Stimulated activated CD8-positive, alpha-beta memory T cell treated with anti-CD3 and anti-CD28 coated beads, Interleukin-12 subunit alpha, Interleukin-12 subunit beta, amount 100 ng/mL, for 4 hours (primary cell): Measurements from ENCODE around the gene LDLRAD3.

Experiments used
- DNase-seq: peaks from one replicate; pipeline ENCODE4 v3.0.0-alpha.2; 2020; ENCODE audit warnings: low read depth

LDLRAD3 gene

DNA sequence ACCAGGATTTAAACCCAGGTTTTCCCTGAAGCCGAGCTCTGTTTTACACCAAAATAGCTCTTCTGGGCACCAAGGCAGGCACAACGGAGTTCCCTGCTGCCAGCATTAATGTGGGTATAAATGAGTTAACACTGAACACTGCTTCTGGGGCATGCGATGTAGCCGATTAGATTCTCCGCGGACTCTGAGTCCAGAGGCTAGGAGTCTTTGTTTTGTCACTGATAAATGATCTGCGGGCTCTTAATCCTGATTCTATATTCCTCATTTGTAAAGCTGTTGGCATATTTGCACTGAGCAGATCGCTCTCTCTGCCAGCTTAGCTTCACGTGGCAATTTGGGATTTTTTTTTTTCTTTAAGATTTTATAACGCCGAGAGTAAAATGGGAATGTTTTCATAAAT lies 16.8 kb upstream of the LDLRAD3 start:
- no peak for DNase-seq

DNA sequence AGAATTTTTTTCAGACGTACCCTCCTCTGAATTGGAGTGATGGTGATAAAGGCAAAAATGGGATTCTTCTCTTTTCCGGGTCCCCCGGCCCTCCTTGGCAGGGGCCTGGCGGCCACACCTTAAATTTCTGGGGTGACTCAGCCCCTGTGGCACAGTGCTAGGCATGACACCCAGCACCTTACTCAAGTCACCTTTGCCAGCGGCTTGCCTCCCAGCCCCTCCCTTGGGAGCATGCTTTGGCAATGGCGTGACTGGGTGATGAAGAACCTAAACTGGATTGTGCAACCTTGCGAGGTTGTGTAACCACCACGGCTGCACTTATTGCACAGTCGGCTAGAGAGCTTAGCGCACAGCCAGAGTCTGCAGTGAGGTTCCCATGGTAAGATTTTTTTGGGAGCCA lies 16.2 kb upstream of the LDLRAD3 start:
- DNase-seq: no peak

DNA sequence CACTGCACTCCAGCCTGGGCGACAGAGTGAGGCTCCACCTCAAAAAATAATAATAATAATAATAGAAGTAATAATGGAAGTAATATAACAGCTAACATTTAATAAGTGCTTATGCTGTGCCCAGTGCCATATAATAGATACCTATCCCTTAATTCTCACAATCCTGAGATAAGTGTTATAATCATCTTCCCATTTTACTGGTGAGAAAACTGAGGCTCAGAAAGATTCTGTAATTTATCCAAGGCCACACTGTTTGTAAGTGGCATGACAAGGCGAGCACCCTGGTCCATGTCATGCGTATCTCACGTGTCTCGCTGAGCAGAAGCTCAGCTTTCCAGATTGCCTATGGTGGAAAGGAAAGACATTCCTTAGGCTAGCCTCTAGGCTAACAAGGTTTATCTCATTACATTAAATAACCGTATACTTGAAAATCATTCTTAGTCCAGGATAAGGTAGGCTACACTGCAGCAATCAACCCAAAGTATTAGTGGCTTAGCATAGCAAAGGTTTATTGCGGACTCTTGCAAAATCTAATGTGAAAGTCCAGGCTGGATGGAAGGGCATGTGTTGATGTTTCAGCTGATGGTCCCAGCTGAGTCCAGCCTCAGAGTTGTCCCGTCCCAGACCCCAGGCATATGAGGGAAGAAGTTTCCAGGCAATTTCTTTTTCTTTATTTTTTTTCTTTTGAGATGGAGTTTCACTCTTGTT lies 15.0 kb upstream of the LDLRAD3 start:
- DNase-seq: no peak

DNA sequence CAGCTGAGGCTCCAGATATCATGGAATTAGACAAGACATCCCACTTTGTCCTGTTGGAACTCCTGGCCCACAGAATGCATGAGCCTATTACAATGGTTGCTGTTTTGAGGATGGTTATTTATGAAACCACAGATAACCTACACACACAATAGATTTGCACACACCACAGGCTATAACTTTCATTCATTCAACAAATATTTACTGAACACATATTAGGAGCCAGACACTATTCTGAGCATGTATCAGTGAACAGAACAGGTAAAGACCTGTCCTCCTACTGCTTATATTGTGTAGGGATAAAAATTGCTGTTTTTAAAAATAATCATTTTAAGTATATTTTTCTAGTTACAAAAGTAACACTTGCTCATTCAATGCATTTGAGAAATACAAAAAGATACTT lies 13.4 kb upstream of the LDLRAD3 start:
- DNase-seq: no peak

DNA sequence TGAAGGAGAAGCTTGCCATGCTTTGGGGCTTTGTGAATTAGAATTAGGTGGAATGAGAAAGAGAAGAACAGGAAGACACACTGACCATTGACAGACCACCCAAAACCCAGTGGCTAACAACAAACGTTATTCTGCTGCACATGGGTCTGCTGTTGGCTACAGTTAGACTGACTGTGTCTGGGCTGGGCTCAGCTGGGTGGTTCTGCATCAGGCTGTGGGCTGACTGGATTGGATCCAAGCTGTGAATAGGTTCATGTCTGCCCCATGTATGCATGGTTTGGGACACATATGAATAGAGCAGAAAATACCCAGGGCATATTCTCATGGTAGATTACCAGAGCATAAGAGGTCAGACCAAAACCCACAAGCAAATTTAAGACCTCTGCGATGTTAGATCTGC lies 11.7 kb upstream of the LDLRAD3 start:
- no peak for DNase-seq

DNA sequence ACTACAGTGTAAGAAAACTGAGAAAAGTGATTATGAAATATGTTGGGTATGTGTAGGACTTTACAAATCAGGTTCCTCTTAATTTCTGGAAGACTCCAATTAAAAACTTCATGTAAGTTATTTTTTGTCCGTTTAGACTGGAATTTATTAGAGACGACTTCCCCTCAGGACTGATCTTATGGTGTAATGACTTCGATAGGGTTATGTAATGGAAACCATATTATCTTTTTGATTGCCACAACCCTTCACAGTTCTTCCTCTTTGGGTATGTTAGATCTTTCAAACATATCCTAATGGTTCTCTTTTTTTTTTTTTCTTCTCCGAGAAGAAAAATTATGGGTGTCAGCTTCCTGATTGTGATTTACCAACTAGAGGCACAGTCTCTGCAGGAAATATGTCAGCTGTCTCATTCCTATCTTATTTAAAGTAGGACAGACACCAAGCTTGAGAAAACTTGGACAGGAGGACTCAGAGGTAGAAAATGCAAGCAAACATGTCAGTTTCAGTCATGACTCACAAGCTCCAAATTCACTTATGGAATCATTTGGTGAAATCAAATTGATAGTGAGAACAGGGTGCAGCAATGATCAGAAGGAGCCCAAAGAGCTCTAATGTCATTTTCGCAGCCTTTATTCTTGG lies 11.1 kb upstream of the LDLRAD3 start:
- DNase-seq: no peak

DNA sequence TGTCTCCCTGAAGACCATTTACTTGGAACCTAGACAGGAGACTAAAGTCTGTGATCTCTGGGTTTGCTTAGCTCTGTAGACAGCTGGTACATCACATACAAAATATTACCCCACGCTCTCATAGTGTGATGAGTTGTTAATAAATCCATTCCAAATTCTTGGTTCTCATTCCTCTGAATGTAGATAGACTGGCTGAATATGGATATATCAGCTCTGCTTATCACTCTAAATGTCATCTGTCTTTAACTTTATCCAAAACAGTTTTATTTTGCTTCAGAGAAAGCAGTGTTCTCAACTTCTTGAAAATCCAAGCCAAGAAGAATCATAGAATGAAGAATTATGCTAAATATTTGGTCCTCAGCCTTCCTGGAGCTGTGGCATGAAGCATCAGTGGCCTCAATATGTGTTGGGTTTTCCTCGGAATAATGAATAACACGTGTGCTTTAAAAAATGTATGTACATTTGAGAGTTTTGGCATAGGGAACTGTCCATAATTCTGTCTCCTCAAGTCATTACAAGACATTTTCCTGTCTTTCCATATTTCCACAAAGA lies 10.5 kb upstream of the LDLRAD3 start:
- DNase-seq: no peak

DNA sequence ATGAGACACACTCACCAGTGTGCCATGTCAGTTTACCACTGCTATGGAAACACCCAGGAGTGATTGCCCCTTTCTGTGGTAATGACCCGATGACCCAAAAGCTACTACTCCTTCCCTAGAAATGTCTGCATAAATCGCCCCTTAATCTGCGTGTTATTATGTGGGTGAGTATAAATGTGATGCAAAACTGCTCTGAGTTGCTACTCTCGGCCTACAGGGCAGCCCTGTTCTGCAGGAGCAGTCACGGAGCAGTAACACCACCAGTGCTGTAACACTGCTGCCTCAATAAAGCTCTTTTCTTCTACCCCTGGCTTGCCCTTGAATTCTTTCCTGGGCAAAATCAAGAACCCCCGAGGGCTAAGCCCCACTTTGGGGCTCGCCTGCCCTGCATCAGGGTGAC lies 9.6 kb upstream of the LDLRAD3 start:
- DNase-seq: no peak

DNA sequence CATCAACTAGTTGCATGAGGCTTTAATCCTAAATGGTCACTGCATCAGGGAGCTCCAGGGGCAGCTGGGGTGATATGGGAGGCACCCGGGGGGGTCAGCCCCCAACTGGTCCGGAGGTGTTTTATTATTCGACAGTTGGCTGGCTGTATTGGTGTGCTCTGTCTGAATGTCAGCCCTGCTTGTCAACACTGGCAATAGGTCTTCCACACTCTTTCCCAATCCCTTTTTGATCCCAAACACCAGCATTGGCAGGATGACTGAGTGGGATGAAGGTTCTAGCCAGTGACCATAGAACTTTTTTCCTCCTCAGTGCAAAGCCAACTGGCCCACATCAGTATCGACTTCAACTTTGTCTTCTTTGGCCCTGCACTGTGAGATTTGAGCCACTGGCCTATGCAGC lies 8.9 kb upstream of the LDLRAD3 start:
- DNase-seq: no peak

DNA sequence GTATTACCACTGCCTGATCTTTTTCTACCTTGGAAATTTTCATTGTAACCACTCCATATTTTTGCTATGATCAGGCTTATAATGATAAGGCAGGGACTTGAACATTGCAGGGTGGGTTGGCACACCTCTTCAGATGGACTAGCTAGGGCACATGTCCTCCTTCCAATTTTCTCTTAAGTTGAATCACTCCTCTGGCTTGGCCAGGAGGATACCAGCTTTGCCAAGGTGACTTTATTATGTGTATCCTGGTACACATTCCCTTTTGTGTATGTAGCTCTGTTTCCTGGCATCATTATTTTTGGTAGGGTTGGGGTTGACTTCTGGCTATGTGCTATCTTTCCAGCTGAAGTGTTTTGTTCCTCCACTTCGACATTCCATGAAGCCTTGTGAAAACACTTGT lies 8.5 kb upstream of the LDLRAD3 start:
- DNase-seq: no peak

DNA sequence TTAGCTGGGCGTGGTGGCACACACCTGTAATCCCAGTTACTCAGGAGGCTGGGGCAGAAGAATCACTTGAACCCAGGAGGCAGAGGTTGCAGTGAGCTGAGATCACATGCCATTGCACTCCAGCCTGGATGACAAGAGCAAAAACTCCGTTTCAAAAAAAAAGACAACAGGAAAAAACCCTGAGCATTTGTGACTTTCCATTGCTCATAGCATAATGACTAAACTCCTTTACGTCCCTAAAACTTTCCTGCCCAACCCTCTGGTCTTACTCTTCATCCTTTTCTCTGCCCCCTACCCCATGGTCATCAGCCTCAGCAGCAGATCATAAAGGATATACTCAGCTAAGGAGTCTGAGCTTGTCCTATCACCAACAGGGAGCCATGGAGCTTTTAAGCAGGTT lies 6.8 kb upstream of the LDLRAD3 start:
- no peak for DNase-seq

DNA sequence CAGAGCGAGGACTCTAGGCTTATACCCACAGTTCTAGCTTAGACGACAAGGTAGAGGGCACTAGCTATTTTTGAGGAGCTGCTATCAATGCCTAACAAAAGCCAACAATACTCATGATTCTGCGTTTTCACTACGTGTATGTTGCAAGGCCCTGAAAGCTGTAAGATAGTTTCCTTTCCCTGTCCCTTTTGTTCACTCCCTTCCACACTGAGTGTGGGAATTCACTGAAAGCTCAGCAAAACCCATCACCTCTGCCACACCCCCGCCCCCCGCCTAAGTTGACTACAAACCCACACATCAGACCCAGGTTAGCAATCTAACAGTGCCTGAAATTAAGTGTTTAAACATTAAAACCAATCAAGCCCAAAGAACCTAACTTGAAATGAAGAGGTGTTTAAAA lies 6.2 kb upstream of the LDLRAD3 start:
- no peak for DNase-seq

DNA sequence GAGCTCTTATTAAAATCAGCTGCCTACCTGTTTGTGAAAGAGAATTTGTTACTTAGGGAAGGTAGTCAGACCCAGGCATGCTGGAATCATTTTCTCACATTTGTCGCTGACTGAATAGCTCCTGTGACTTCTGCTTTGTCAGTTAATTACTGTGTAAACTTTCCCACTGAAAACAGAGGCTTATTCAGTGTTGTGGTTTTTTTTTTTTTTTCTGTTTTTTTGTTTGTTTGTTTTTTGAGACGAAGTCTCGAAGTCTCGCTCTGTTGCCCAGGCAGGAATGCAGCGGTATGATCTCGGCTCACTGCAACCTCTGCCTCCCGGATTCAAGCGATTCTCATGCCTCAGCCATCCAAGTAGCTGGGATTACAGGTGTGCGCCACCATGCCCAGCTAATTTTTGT lies 5.6 kb upstream of the LDLRAD3 start:
- DNase-seq: no peak

DNA sequence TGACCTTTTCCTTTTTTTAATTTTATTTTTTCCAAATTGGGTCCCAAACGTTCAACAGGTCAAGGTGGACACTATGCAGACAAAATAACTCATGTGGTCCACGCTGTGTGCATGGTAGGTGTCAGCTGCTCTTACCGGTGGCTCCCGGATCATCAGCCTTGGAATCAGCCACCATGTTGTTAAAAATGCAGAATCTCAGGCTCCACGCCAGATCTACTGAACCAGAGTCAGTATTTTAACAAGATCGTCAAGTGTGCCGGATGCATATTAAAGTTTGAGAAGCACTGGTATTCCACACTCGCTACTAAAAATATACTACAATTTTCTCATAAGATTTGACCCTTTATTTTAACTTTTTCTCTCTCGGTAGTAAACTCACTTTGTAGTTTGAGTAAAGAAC lies 553 bp upstream of the LDLRAD3 start:
- DNase-seq: no peak

DNA sequence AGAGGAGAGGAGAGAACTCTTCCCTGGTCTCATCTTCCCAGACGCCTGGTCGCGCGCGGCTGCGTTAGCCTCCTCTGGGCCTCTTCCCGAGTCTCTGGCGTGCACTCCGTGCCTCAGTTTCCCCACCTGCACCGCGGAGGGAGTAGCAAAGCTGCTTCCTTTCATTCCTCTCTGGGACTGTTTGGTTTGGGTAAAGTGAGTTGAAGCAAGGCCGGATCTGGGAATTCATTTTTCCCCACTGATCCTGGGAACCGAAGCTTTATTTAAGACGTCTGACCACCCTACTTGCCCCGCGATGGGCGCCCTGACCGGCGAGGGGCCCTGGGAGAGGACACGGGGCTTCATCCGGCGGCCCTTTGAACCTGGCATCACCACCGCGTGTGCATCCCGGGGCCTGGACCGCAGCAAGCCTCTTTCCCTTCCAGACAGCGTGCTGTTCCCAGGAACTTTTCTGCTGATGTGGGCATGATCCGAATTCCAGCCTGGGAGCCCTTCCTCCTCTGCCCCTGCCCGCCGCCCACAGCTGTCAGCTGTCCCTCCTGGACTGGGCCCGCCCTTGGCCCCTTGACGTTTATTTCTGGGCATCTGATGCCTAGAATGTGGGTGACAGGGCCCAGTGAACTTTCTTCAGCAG lies 758 bp downstream of the LDLRAD3 start:
- DNase-seq: no peak

DNA sequence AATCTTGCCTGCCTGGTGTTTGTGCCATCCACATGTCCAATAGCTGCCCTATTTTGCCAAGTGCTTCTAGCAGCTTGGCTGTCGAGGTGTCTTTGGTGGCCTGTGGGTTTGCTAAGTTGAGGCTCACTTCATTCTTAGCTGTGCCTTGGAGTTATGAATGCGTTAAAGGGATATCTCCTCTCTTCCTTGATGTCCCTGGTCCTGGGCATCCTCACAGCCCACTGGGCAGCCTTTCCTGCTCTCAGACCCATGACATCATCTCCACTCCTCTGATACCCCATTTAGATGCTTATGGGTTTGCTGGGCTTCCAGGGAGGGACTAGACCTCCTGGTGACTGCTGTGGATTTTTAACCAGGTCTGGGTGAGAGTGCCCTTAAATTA lies 1.3 kb downstream of the LDLRAD3 start:
- no peak for DNase-seq

DNA sequence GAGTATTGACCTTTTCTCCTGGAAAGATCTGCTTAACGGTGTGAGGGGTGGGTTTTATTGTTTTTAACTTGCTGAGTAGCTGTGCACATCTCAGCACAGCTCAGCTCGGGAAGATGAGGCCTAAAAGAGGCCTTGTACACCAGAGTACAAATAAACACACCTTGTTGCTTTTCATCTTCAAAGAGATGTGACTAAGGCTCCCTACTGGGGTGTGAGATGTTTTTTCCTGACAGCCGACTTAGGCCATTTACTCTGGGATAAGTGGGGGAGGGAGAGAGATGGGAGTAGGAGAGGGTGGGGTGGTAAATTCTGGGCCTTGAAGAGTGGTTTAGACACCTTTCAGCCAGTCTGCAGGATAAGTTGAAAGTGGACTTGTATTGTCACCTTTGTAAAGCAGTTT lies 2.9 kb downstream of the LDLRAD3 start:
- DNase-seq: no peak

DNA sequence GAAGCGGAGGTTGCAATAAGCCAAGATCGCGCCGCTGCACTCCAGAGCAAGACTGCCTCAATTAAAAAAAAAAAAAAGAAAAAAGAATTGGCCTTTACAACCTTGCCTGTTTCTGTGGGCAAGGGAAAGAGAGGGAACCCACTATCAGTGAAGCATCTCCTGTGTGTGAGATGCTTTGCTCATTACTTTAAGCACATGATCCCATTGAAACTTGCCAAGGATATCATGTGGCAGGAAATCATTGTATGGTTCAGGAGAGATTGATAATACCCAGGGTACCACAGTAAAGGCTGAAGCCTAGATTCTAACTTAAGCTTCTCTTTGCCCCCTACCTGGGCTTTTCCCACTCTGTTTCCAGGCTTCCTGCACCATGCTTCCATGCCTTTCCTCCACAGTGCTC lies 3.6 kb downstream of the LDLRAD3 start:
- DNase-seq: no peak

DNA sequence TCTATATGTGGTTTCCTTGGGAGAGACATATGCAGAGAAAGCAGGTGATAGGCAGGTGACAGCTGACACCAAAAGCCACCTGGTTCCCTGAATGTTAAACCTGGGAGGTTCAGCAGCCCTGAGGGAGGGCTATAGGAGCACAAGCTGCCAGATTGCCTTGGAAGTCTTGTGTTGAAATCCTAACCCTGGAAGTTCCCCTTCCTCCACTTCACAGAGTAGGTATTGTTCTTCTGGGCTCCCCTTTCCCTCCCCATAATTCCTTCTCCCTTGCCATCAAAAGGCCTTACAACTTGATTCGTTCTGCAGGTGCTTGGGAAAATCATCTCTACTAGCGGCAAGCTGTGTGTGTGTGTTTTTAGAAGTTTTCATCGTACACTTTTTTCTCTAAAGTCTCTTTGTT lies 5.4 kb downstream of the LDLRAD3 start:
- DNase-seq: no peak

DNA sequence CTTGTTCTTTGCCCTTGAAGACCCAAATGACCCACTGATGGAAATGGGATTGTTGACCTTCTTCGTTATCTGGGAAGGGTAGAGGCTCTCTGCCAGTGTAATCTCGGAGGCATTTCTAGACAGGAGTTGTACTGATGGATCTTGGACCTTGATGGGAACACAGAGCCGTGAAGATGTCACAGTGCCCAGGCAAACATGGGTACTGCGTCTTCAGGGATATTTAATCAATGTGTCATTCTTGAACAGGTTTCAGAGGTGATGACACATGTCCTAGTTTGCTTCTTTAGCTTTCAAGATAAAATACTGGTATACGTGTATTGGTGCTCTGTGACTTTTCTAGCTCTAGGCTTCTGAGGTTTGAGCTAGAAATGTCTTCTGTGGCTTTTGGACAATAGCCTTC lies 6.2 kb downstream of the LDLRAD3 start:
- no peak for DNase-seq

DNA sequence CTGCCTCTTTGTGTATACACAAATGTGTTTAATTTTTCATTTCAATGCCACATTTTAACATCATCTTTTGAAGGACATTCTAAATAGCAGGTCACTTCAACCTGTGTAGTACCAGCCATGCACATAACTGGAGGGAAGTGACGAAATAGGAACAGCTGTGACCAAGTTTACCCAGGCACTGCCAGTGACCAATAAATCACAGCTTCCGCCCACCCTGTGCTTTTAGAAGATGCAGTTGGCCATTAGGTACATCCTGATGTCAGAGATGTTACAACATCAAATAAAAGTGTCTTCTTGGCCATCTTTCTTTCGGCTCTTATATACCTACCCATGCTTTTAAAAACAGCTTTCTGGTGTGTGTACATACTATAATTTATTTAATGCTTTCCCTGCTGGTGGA lies 7.8 kb downstream of the LDLRAD3 start:
- no peak for DNase-seq

DNA sequence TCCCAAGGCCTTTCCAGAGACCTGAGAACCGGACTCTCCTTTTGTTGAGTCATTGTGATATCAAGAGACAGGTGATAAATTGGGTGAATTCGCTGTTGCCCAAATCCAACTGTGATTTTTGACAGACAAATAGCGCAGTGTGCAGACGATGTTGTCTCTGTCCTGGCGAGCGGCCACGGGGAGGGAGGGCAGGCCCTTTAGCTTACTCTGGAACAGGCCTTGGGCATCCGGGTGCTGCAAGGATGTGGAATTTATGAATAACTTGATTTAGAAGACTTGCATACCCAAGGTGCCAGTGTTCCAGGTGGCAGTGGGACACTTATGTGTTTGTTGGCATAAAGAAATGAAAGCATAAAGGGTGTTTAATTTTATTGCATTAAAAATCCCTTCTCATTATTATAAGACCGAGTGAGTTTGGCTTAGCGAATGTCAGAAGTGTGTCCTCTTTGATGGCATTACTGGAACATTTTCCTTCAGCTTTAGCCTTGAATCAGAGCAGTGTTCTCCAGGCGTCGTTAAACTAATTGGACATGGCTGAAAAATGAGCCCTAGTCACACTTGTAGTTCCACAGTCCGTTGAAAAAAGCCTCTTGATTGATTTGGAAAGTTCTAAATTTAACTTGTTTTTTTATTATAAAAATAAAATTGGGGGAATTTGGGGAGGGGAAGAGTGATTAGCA lies 9.4 kb downstream of the LDLRAD3 start:
- DNase-seq: no peak

DNA sequence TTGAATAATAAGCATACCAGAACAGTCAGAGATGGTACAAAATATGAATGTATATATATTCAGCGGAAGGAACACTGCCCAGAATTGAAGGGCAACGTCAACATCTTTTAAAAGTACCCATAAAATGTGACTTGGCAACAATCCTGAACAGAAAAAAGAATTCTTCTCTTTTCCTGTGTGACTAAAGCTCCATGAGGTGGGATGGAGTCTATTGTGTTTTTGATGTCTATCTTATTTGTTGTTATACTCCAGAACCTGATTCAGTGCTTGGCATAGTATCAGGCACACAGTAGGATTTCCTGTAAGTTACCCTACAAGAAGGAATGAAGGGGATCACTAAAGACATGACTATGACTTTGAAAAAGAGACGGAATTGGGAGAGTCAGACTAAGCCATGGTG lies 10.3 kb downstream of the LDLRAD3 start:
- DNase-seq: no peak
